ENCODE results near the gene PLXND1.
A peak's percentile ranks its signal among the peaks of the same experiment; 100 is the strongest.
"Not testable (repeated sequence)": the region's sequence is repeated elsewhere in the genome, so short reads cannot be mapped to it uniquely, and the experiment has no call there.

The PLXND1 gene

GRCh38 chr3:129527262-129527661 lies 79.2 kb downstream of the PLXND1 start:
- Mint-ChIP-seq H3K36me3 (ENCODE audit: insufficient read depth) (peaks cover 1% of the 10 kb centered on the region), H3K4me1 (ENCODE audit: low read depth in 2 of 2) (peaks cover 0 to 3% of the 10 kb centered on the region in 2 donors), H3K27ac (peak overlapping the region; percentile 57 to 90), H3K9me3 (no peaks in the 10 kb centered on the region), H3K4me3 (no peak overlapping the region), H3K27me3 (peaks cover 0 to 4% of the 10 kb centered on the region in 2 donors)
- no peak for DNase-seq
- ATAC-seq (replicated peaks), result no peak

GRCh38 chr3:129526121-129526900 lies 80.2 kb downstream of the PLXND1 start:
- Mint-ChIP-seq H3K27me3 (no peaks in the 10 kb centered on the region), H3K36me3 (ENCODE audit: insufficient read depth) (no peaks in the 10 kb centered on the region), H3K4me1 (ENCODE audit: low read depth in 2 of 2) (peaks cover 0 to 5% of the 10 kb centered on the region in 2 donors), H3K9me3 (no peaks in the 10 kb centered on the region), H3K27ac (peak overlapping the region in 1 of 2 donors; percentile 38), H3K4me3 (no peak overlapping the region)
- DNase-seq (no peak), ATAC-seq (replicated peaks) (peak; percentile 67)

- peaks cover 0 to 5% of the 10 kb centered on the region in 2 donors for H3K4me1 Mint-ChIP-seq (ENCODE audit: low read depth in 2 of 2)
- no peak overlapping the region for H3K4me3 Mint-ChIP-seq
- ATAC-seq (replicated peaks), result peak; percentile 26
- no peaks in the 10 kb centered on the region for H3K36me3 Mint-ChIP-seq (ENCODE audit: insufficient read depth)
- H3K27ac Mint-ChIP-seq, result peak overlapping the region in 1 of 2 donors; percentile 59
- H3K9me3 Mint-ChIP-seq, result no peaks in the 10 kb centered on the region
- DNase-seq, result no peak
- no peaks in the 10 kb centered on the region for H3K27me3 Mint-ChIP-seq
Measured at GRCh38 chr3:129525341-129525968, 81.0 kb downstream of the PLXND1 start.

- DNase-seq, result no peak
- no peak overlapping the region for H3K27ac Mint-ChIP-seq
- H3K36me3 Mint-ChIP-seq (ENCODE audit: insufficient read depth), result no peaks in the 10 kb centered on the region
- ATAC-seq (replicated peaks), result no peak
- no peak overlapping the region for H3K4me3 Mint-ChIP-seq
- H3K9me3 Mint-ChIP-seq, result no peaks in the 10 kb centered on the region
- H3K4me1 Mint-ChIP-seq (ENCODE audit: low read depth in 2 of 2), result peaks cover 0 to 9% of the 10 kb centered on the region in 2 donors
- no peaks in the 10 kb centered on the region for H3K27me3 Mint-ChIP-seq
Measured at GRCh38 chr3:129524081-129524480, 82.4 kb downstream of the PLXND1 start.

GRCh38 chr3:129522953-129523352 lies 83.5 kb downstream of the PLXND1 start:
- no peak for ATAC-seq (replicated peaks)

GRCh38 chr3:129521611-129522010 lies 84.9 kb downstream of the PLXND1 start:
- Mint-ChIP-seq H3K27me3 (no peaks in the 10 kb centered on the region), H3K27ac (no peak overlapping the region), H3K36me3 (ENCODE audit: insufficient read depth) (no peaks in the 10 kb centered on the region), H3K9me3 (no peaks in the 10 kb centered on the region), H3K4me1 (ENCODE audit: low read depth in 2 of 2) (peaks cover 0 to 12% of the 10 kb centered on the region in 2 donors), H3K4me3 (no peak overlapping the region)
- DNase-seq, result no peak
- ATAC-seq (replicated peaks), result no peak

More at GRCh38 chr3:129522953-129523352, 83.5 kb downstream of the PLXND1 start:
- Mint-ChIP-seq H3K36me3 (ENCODE audit: insufficient read depth) (no peaks in the 10 kb centered on the region), H3K4me3 (no peak overlapping the region), H3K27me3 (no peaks in the 10 kb centered on the region), H3K4me1 (ENCODE audit: low read depth in 2 of 2) (peaks cover 0 to 9% of the 10 kb centered on the region in 2 donors), H3K27ac (peak overlapping the region; percentile 22 to 57), H3K9me3 (no peaks in the 10 kb centered on the region)
- no peak for DNase-seq

- Mint-ChIP-seq H3K27me3 (no peaks in the 10 kb centered on the region), H3K4me1 (ENCODE audit: low read depth in 2 of 2) (peaks cover 0 to 12% of the 10 kb centered on the region in 2 donors), H3K36me3 (ENCODE audit: insufficient read depth) (no peaks in the 10 kb centered on the region), H3K4me3 (no peak overlapping the region), H3K27ac (no peak overlapping the region), H3K9me3 (no peaks in the 10 kb centered on the region)
- ATAC-seq (replicated peaks), result no peak
- no peak for DNase-seq
Measured at GRCh38 chr3:129520960-129521359, 85.5 kb downstream of the PLXND1 start.

- H3K4me3 Mint-ChIP-seq, result no peak overlapping the region
- H3K27me3 Mint-ChIP-seq, result no peaks in the 10 kb centered on the region
- peak overlapping the region in 1 of 2 donors; percentile 18 for H3K27ac Mint-ChIP-seq
- ATAC-seq (replicated peaks), result no peak
- peaks cover 0 to 12% of the 10 kb centered on the region in 2 donors for H3K4me1 Mint-ChIP-seq (ENCODE audit: low read depth in 2 of 2)
- no peaks in the 10 kb centered on the region for H3K36me3 Mint-ChIP-seq (ENCODE audit: insufficient read depth)
- no peaks in the 10 kb centered on the region for H3K9me3 Mint-ChIP-seq
- DNase-seq, result no peak
Measured at GRCh38 chr3:129519896-129520715, 86.4 kb downstream of the PLXND1 start.

- no peaks in the 10 kb centered on the region for H3K27me3 Mint-ChIP-seq
- H3K4me1 Mint-ChIP-seq (ENCODE audit: low read depth in 2 of 2), result peaks cover 0 to 12% of the 10 kb centered on the region in 2 donors
- no peak overlapping the region for H3K4me3 Mint-ChIP-seq
- H3K36me3 Mint-ChIP-seq (ENCODE audit: insufficient read depth), result no peaks in the 10 kb centered on the region
- ATAC-seq (replicated peaks) (no peak), DNase-seq (no peak)
- no peaks in the 10 kb centered on the region for H3K9me3 Mint-ChIP-seq
- no peak overlapping the region for H3K27ac Mint-ChIP-seq
Measured at GRCh38 chr3:129519449-129519848, 87.0 kb downstream of the PLXND1 start.

GRCh38 chr3:129518581-129518980 lies 87.9 kb downstream of the PLXND1 start:
- Mint-ChIP-seq H3K9me3 (no peaks in the 10 kb centered on the region), H3K27me3 (no peaks in the 10 kb centered on the region), H3K36me3 (ENCODE audit: insufficient read depth) (no peaks in the 10 kb centered on the region), H3K4me3 (no peak overlapping the region), H3K27ac (peak overlapping the region in 1 of 2 donors; percentile 73), H3K4me1 (ENCODE audit: low read depth in 2 of 2) (peaks cover 0 to 12% of the 10 kb centered on the region in 2 donors)
- ATAC-seq (replicated peaks), result no peak
- no peak for DNase-seq

- no peaks in the 10 kb centered on the region for H3K9me3 Mint-ChIP-seq
- ATAC-seq (replicated peaks) (no peak), DNase-seq (no peak)
- H3K4me3 Mint-ChIP-seq, result no peak overlapping the region
- H3K27ac Mint-ChIP-seq, result peak overlapping the region in 1 of 2 donors; percentile 73
- H3K4me1 Mint-ChIP-seq (ENCODE audit: low read depth in 2 of 2), result peaks cover 0 to 9% of the 10 kb centered on the region in 2 donors
- H3K36me3 Mint-ChIP-seq (ENCODE audit: insufficient read depth), result no peaks in the 10 kb centered on the region
- no peaks in the 10 kb centered on the region for H3K27me3 Mint-ChIP-seq
Measured at GRCh38 chr3:129518038-129518561, 88.4 kb downstream of the PLXND1 start.

- Mint-ChIP-seq H3K4me1 (ENCODE audit: low read depth in 2 of 2) (peaks cover 0 to 9% of the 10 kb centered on the region in 2 donors), H3K36me3 (ENCODE audit: insufficient read depth) (no peaks in the 10 kb centered on the region), H3K9me3 (no peaks in the 10 kb centered on the region), H3K27me3 (no peaks in the 10 kb centered on the region), H3K27ac (peak overlapping the region; percentile 75 to 81), H3K4me3 (no peak overlapping the region)
- DNase-seq (no peak), ATAC-seq (replicated peaks) (no peak)
Measured at GRCh38 chr3:129517516-129517915, 89.0 kb downstream of the PLXND1 start.

GRCh38 chr3:129515821-129516432 lies 90.5 kb downstream of the PLXND1 start:
- H3K9me3 Mint-ChIP-seq; H3K36me3 Mint-ChIP-seq (ENCODE audit: insufficient read depth); H3K27me3 Mint-ChIP-seq; H3K4me3 Mint-ChIP-seq; DNase-seq; ATAC-seq (replicated peaks): not testable (repeated sequence)
- Mint-ChIP-seq H3K4me1 (ENCODE audit: low read depth in 2 of 2) (peaks cover 8 to 13% of the 10 kb centered on the region in 2 donors), H3K27ac (peak overlapping the region in 1 of 2 donors; percentile 81)
